A673 (cell line): Measurements from ENCODE around the gene SCARB2. TPM values are rescaled to one million over a fixed set of nuclear protein-coding genes. Genes with fewer than 3 reads are reported as not detected.

Experiments
- BruUV-seq: library from RNA; stranded (reverse); fragments of 400-500 nt; replicated peaks from 2 replicates; lab custom pipeline; 2021; lab: Mats Ljungman, UMichigan
- CTCF ChIA-PET: fragments of 300-600 bp; sonication (Branson Sonifier 250); formaldehyde crosslinking; loops from one replicate; lab custom pipeline; 2022; ENCODE audit warnings: antibody characterized with exemption; lab: Charles Lee
- POLR2A ChIA-PET: fragments of 300-600 bp; sonication (Branson Sonifier 250); formaldehyde crosslinking; loops from one replicate; lab custom pipeline; 2022; ENCODE audit warnings: antibody characterized with exemption; ENCODE audit not compliant: low non-redundant PET; lab: Charles Lee
- DNase-seq: peaks from one replicate; pipeline ENCODE4 v3.0.0-alpha.2; 2015; ENCODE audit warnings: low spot score
- H3K27ac ChIP-seq: fragments of 200-600 bp; sonication (generic); 2 replicates; pipeline ENCODE4 v1.5.1; 2016; ENCODE audit warnings: mixed run types, low read depth, mild to moderate bottlenecking, mixed read lengths, antibody characterized with exemption, low read length; ENCODE audit not compliant: poor library complexity, severe bottlenecking
- H3K27me3 ChIP-seq: fragments of 200-600 bp; sonication (generic); replicated peaks from 2 replicates; pipeline ENCODE4 v1.6.1; 2017; ENCODE audit warnings: mixed run types, low read depth, mild to moderate bottlenecking, mixed read lengths, antibody characterized with exemption, low read length; ENCODE audit not compliant: insufficient read depth, poor library complexity
- H3K36me3 ChIP-seq: fragments of 200-600 bp; sonication (generic); 2 replicates; pipeline ENCODE4 v1.6.1; 2016; ENCODE audit warnings: mixed run types, mild to moderate bottlenecking, mixed read lengths, antibody characterized with exemption, low read length; ENCODE audit not compliant: insufficient read depth, poor library complexity, severe bottlenecking
- H3K4me1 ChIP-seq: fragments of 200-600 bp; sonication (generic); 2 replicates; pipeline ENCODE4 v1.6.1; 2017; ENCODE audit warnings: mixed run types, mild to moderate bottlenecking, mixed read lengths, antibody characterized with exemption, low read length; ENCODE audit not compliant: insufficient read depth, poor library complexity, severe bottlenecking
- H3K4me3 ChIP-seq: fragments of 200-600 bp; sonication (generic); 2 replicates; pipeline ENCODE4 v1.5.1; 2016; ENCODE audit warnings: low read depth, mixed run types, mild to moderate bottlenecking, mixed read lengths, low read length; ENCODE audit not compliant: poor library complexity, severe bottlenecking
- H3K9me3 ChIP-seq: fragments of 200-600 bp; sonication (generic); 2 replicates; pipeline ENCODE4 v1.6.1; 2016; ENCODE audit warnings: mixed run types, low read depth, mild to moderate bottlenecking, mixed read lengths, antibody characterized with exemption, low read length; ENCODE audit not compliant: poor library complexity, severe bottlenecking
- CTCF ChIP-seq: fragments of 300-800, 200-600 bp; sonication (generic); conservative IDR thresholded peaks from 2 replicates; pipeline ENCODE4 v1.5.1; 2017; ENCODE audit warnings: low read depth, mild to moderate bottlenecking, antibody characterized with exemption, low read length, moderate library complexity, mixed read lengths
- EZH2 ChIP-seq: fragments of 200-600 bp; sonication (generic); IDR thresholded peaks from 2 replicates; pipeline ENCODE4 v1.6.1; 2017; ENCODE audit warnings: borderline replicate concordance, low read depth, mild to moderate bottlenecking, mixed read lengths, antibody characterized with exemption, low read length; ENCODE audit not compliant: poor library complexity, severe bottlenecking
- intact Hi-C: fragments of 100-400 bp; cut with micrococcal nuclease; formaldehyde crosslinking; loops from one replicate; pipeline ENCODE4 v1.10.0; 2022; ENCODE audit not compliant: unreplicated experiment
- total RNA-seq: library from RNA; stranded (reverse); gene quantifications from 2 replicates; pipeline ENCODE4 v1.2.3, GENCODE V29; 2021

Gene SCARB2
- total RNA-seq, 1 experiment from 2014 or later: 27.9 TPM

- no peak overlapping the region for H3K4me3 ChIP-seq
- no peak overlapping the region for H3K27ac ChIP-seq
- H3K4me1 ChIP-seq: peaks cover 22% of the 10 kb centered on the region
- BruUV-seq: no TSS peak
- ChIA-PET CTCF (no interaction called here), POLR2A (no interaction called here)
- intact Hi-C loops: no loop called here
- no peaks in the 10 kb centered on the region for H3K27me3 ChIP-seq
- H3K9me3 ChIP-seq: no peaks in the 10 kb centered on the region
- no peak for DNase-seq
- TF ChIP-seq CTCF: no peak
- no peak for TF ChIP-seq EZH2
- no peaks in the 10 kb centered on the region for H3K36me3 ChIP-seq
Measured at GRCh38 chr4:76204936-76205335, 8.7 kb downstream of the SCARB2 start.

- ChIA-PET CTCF (no interaction called here), POLR2A (no interaction called here)
- H3K27me3 ChIP-seq: no peaks in the 10 kb centered on the region
- no TSS peak for BruUV-seq
- no peak for TF ChIP-seq CTCF
- TF ChIP-seq EZH2: no peak
- no peaks in the 10 kb centered on the region for H3K9me3 ChIP-seq
- no peaks in the 10 kb centered on the region for H3K36me3 ChIP-seq
- no peak overlapping the region for H3K27ac ChIP-seq
- peaks cover 25% of the 10 kb centered on the region for H3K4me1 ChIP-seq
- no peak for DNase-seq
- no peak overlapping the region for H3K4me3 ChIP-seq
- intact Hi-C loops: no loop called here
Measured at GRCh38 chr4:76203541-76203940, 10.1 kb downstream of the SCARB2 start.

GRCh38 chr4:76201276-76201675 lies 12.3 kb downstream of the SCARB2 start:
- H3K9me3 ChIP-seq: no peaks in the 10 kb centered on the region
- H3K27ac ChIP-seq: no peak overlapping the region
- ChIA-PET CTCF (no interaction called here), POLR2A (no interaction called here)
- H3K27me3 ChIP-seq: no peaks in the 10 kb centered on the region
- intact Hi-C loops: no loop called here
- TF ChIP-seq CTCF (no peak), EZH2 (no peak)
- H3K36me3 ChIP-seq: no peaks in the 10 kb centered on the region
- H3K4me1 ChIP-seq: peaks cover 15% of the 10 kb centered on the region
- BruUV-seq: no TSS peak
- DNase-seq: no peak
- H3K4me3 ChIP-seq: no peak overlapping the region
